ENCODE data around the gene SDK1.

Gene SDK1

GRCh38 chr7:4143511-4144171 is 842.6 kb downstream of the SDK1 start:
- no peak for DNase-seq (ENCODE audit: low read depth)
- TF ChIP-seq, protein P1, sequence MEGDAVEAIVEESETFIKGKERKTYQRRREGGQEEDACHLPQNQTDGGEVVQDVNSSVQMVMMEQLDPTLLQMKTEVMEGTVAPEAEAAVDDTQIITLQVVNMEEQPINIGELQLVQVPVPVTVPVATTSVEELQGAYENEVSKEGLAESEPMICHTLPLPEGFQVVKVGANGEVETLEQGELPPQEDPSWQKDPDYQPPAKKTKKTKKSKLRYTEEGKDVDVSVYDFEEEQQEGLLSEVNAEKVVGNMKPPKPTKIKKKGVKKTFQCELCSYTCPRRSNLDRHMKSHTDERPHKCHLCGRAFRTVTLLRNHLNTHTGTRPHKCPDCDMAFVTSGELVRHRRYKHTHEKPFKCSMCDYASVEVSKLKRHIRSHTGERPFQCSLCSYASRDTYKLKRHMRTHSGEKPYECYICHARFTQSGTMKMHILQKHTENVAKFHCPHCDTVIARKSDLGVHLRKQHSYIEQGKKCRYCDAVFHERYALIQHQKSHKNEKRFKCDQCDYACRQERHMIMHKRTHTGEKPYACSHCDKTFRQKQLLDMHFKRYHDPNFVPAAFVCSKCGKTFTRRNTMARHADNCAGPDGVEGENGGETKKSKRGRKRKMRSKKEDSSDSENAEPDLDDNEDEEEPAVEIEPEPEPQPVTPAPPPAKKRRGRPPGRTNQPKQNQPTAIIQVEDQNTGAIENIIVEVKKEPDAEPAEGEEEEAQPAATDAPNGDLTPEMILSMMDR (conservative IDR thresholded peaks at IDR 0.05; ENCODE audit: control insufficient read depth, insufficient read depth, low read depth, low read length), result no peak

GRCh38 chr7:4144172-4144701 is 843.2 kb downstream of the SDK1 start:
- no peak overlapping the region for H3K4me3 ChIP-seq (ENCODE audit: control insufficient read depth, low read depth, low read length)
- TF ChIP-seq, protein P1 (conservative IDR thresholded peaks at IDR 0.05; ENCODE audit: control insufficient read depth, insufficient read depth, low read depth, low read length), result no peak
- no peak for DNase-seq (ENCODE audit: low read depth)

More at GRCh38 chr7:4143511-4144171, 842.6 kb downstream of the SDK1 start:
- no peak overlapping the region for H3K4me3 ChIP-seq (ENCODE audit: control insufficient read depth, low read depth, low read length)

GRCh38 chr7:4144811-4145510 is 843.9 kb downstream of the SDK1 start:
- TF ChIP-seq, protein P1 (conservative IDR thresholded peaks at IDR 0.05; ENCODE audit: control insufficient read depth, insufficient read depth, low read depth, low read length), result no peak
- peak; percentile 15 for DNase-seq (ENCODE audit: low read depth)
- H3K4me3 ChIP-seq (ENCODE audit: control insufficient read depth, low read depth, low read length), result no peak overlapping the region

DNA sequence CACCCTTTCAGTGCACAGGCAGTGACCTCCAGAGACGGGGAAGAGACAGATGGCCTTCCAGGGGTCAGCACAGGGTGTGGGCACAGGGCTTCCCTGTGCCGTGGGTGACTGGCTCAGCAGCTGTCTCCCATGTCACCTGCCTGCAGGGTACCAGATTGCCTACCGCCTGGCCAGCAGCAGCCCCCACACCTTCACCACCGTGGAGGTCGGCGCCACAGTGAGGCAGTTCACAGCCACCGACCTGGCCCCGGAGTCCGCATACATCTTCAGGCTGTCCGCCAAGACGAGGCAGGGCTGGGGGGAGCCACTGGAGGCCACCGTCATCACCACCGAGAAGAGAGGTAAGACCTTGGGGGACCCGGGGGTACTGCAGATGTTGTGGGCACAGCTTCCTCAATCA is 844.5 kb downstream of the SDK1 start:
- H3K4me3 ChIP-seq (ENCODE audit: control insufficient read depth, low read depth, low read length), result no peak overlapping the region
- TF ChIP-seq, protein P1 (conservative IDR thresholded peaks at IDR 0.05; ENCODE audit: control insufficient read depth, insufficient read depth, low read depth, low read length), result no peak
- no peak for DNase-seq (ENCODE audit: low read depth)

- no peak for DNase-seq (ENCODE audit: low read depth)
Observed at GRCh38 chr7:4147926-4148620, 847.0 kb downstream of the SDK1 start.

DNA sequence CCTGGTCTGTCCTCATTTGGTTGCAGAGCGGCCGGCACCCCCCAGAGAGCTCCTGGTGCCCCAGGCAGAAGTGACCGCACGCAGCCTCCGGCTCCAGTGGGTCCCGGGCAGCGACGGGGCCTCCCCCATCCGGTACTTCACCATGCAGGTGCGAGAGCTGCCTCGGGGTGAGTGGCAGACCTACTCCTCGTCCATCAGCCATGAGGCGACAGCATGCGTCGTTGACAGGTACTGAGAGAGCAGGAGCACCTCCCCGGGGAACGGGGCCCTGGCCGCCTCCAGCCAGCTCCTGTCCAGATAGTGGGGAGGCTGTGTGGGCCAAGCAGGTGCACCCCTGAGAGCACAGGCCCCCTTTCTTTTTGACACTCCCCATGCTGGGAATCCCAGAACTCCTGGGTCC is 848.2 kb downstream of the SDK1 start:
- H3K4me3 ChIP-seq (ENCODE audit: control insufficient read depth, low read depth, low read length), result no peak overlapping the region
- TF ChIP-seq, protein P1 (conservative IDR thresholded peaks at IDR 0.05; ENCODE audit: control insufficient read depth, insufficient read depth, low read depth, low read length), result no peak
- DNase-seq (ENCODE audit: low read depth), result no peak

More at GRCh38 chr7:4147926-4148620, 847.0 kb downstream of the SDK1 start:
- no peak overlapping the region for H3K4me3 ChIP-seq (ENCODE audit: control insufficient read depth, low read depth, low read length)
- TF ChIP-seq, protein P1 (conservative IDR thresholded peaks at IDR 0.05; ENCODE audit: control insufficient read depth, insufficient read depth, low read depth, low read length), result no peak

Data from fibroblast of mammary gland (primary cell).